ENCODE data around the gene PCNX2. TPM values are rescaled to one million over a fixed set of nuclear protein-coding genes. Genes with fewer than 3 reads are reported as not detected.

The PCNX2 gene
- polyA plus RNA-seq, 3 donors = 0.29 to 7.9 (median 0.62) TPM

GRCh38 chr1:233037843-233038242, 257.7 kb downstream of the PCNX2 start:
- H3K4me3 ChIP-seq (replicated peaks in 1 of 3; ENCODE audit: low read depth in 2 of 3, low read length in 3 of 3) = no peak overlapping the region
- peaks cover 0 to 3% (median 0%) of the 10 kb centered on the region in 7 donors for H3K9me3 Mint-ChIP-seq

GRCh38 chr1:233034836-233035235, 260.7 kb downstream of the PCNX2 start:
- Mint-ChIP-seq H3K27ac (no peak overlapping the region), H3K9me3 (peaks cover 0 to 3% (median 0%) of the 10 kb centered on the region in 7 donors), H3K36me3 (peaks cover 0 to 3% of the 10 kb centered on the region in 2 donors), H3K4me3 (no peak overlapping the region), H3K27me3 (ENCODE audit: low read depth in 3 of 3) (no peaks in the 10 kb centered on the region), H3K4me1 (no peaks in the 10 kb centered on the region)
- Histone ChIP-seq H3K27ac (ENCODE audit: low read depth in 1 of 2, low read length in 2 of 2) (no peak overlapping the region), H3K4me1 (ENCODE audit: control insufficient read depth in 1 of 2, insufficient read depth in 2 of 2, low read length in 2 of 2) (no peaks in the 10 kb centered on the region), H3K4me2 (replicated peaks; ENCODE audit: extremely low read depth, low read length, poor library complexity, severe bottlenecking) (no peak overlapping the region), H3K79me2 (ENCODE audit: insufficient read depth, low read length) (no peaks in the 10 kb centered on the region), H2AFZ (ENCODE audit: insufficient read depth, low read depth, low read length, poor library complexity, severe bottlenecking) (no peak overlapping the region), H3K9me3 (replicated peaks in 1 of 2; ENCODE audit: control insufficient read depth in 1 of 2, insufficient read depth in 1 of 2, low read length in 2 of 2) (no peaks in the 10 kb centered on the region), H3K36me3 (replicated peaks in 1 of 2; ENCODE audit: control insufficient read depth in 1 of 2, insufficient read depth in 2 of 2, low read length in 2 of 2) (no peaks in the 10 kb centered on the region), H3K27me3 (ENCODE audit: control insufficient read depth in 2 of 2, insufficient read depth in 2 of 2, low read length in 2 of 2) (no peaks in the 10 kb centered on the region), H3K4me3 (replicated peaks in 1 of 3; ENCODE audit: low read depth in 2 of 3, low read length in 3 of 3) (no peak overlapping the region), H3K9ac (ENCODE audit: insufficient read depth, low read length, poor library complexity, severe bottlenecking) (no peak overlapping the region), H4K20me1 (ENCODE audit: insufficient read depth, low read length) (no peaks in the 10 kb centered on the region)
- WGBS (ENCODE audit: insufficient coverage) = 100% methylated on average over 1 of the region's 5 CpGs
- no peak for TF ChIP-seq CTCF (IDR thresholded peaks at IDR 0.05)
- intact Hi-C loops (cut with micrococcal nuclease) = no loop called here
- DNase-seq = no peak

More at GRCh38 chr1:233037843-233038242, 257.7 kb downstream of the PCNX2 start:
- no peaks in the 10 kb centered on the region for H3K9me3 ChIP-seq (replicated peaks in 1 of 2; ENCODE audit: control insufficient read depth in 1 of 2, insufficient read depth in 1 of 2, low read length in 2 of 2)
- no peaks in the 10 kb centered on the region for H3K27me3 ChIP-seq (ENCODE audit: control insufficient read depth in 2 of 2, insufficient read depth in 2 of 2, low read length in 2 of 2)
- H3K4me2 ChIP-seq (replicated peaks; ENCODE audit: extremely low read depth, low read length, poor library complexity, severe bottlenecking) = no peak overlapping the region
- no peaks in the 10 kb centered on the region for H3K4me1 Mint-ChIP-seq
- H3K27ac Mint-ChIP-seq = no peak overlapping the region
- intact Hi-C loops (cut with micrococcal nuclease) = no loop called here
- no peak overlapping the region for H3K9ac ChIP-seq (ENCODE audit: insufficient read depth, low read length, poor library complexity, severe bottlenecking)
- H2AFZ ChIP-seq (ENCODE audit: insufficient read depth, low read depth, low read length, poor library complexity, severe bottlenecking) = no peak overlapping the region
- H3K27ac ChIP-seq (ENCODE audit: low read depth in 1 of 2, low read length in 2 of 2) = no peak overlapping the region
- peaks cover 0 to 3% (median 2%) of the 10 kb centered on the region in 3 donors for H3K27me3 Mint-ChIP-seq (ENCODE audit: low read depth in 3 of 3)
- no peak for TF ChIP-seq CTCF (IDR thresholded peaks at IDR 0.05)
- H3K4me1 ChIP-seq (ENCODE audit: control insufficient read depth in 1 of 2, insufficient read depth in 2 of 2, low read length in 2 of 2) = no peaks in the 10 kb centered on the region
- H3K4me3 Mint-ChIP-seq = no peak overlapping the region
- no peaks in the 10 kb centered on the region for H3K36me3 ChIP-seq (replicated peaks in 1 of 2; ENCODE audit: control insufficient read depth in 1 of 2, insufficient read depth in 2 of 2, low read length in 2 of 2)
- no peaks in the 10 kb centered on the region for H3K79me2 ChIP-seq (ENCODE audit: insufficient read depth, low read length)
- DNase-seq = no peak
- H3K36me3 Mint-ChIP-seq = no peaks in the 10 kb centered on the region
- no peaks in the 10 kb centered on the region for H4K20me1 ChIP-seq (ENCODE audit: insufficient read depth, low read length)

Data from CD14-positive monocyte (primary cell).